Erythroblast (primary cell): ENCODE results near the gene KDM1A.

Experiments used
- DNase-seq, 2 experiments: peaks; one replicate each; lab custom pipeline; 2025; lab: John Stamatoyannopoulos, UW
- GATA1 ChIP-seq: IDR thresholded peaks from 2 replicates; pipeline ENCODE4 v1.6.1; 2011; ENCODE audit warnings: low read depth, mild to moderate bottlenecking, control low read depth, low read length, moderate library complexity
- POLR2A ChIP-seq: IDR thresholded peaks from 2 replicates; pipeline ENCODE4 v1.6.1; 2011; ENCODE audit warnings: mild to moderate bottlenecking, low read length

Gene KDM1A

DNA sequence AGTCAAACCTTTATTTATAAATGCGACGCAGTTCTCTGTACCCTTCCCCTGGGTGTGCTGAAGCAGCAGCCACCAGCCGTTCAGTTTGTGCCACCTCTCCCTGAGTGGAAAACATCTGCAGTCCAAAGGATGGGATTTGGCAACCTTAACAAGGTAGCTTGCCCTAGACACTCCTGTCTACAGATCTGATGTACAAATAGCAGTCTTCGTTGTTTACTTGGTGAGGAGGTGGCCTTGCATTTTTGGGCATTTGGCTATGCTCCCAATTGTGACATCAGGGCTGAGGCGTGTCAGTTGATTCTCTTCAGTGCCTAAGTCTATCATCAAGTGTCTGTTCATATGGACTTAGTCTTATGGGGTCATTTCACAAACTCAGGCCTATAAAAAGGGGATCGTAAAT lies 59.8 kb downstream of the KDM1A start:
- no peak for TF ChIP-seq POLR2A
- TF ChIP-seq GATA1, result no peak
- DNase-seq, result no peak

DNA sequence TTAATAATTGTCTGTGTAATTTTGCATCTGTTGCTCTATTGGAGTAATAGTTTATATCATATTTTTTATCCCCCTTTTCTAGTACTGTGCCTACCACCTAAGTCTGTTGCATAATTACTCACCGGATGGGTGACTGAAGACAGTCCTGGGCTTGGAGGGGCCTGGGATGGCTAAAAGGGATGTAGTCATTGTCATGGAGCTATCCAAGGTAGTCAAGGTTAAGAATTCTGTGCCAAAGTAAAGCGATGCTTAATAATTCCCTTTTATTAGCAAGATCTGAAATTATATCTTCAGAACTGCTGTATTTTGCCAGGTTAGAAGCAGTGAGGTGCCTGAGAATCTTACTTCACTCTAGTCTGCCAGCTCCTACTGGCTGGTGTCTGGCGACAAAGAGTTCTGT lies 61.6 kb downstream of the KDM1A start:
- TF ChIP-seq POLR2A, result no peak
- TF ChIP-seq GATA1, result no peak
- no peak for DNase-seq

DNA sequence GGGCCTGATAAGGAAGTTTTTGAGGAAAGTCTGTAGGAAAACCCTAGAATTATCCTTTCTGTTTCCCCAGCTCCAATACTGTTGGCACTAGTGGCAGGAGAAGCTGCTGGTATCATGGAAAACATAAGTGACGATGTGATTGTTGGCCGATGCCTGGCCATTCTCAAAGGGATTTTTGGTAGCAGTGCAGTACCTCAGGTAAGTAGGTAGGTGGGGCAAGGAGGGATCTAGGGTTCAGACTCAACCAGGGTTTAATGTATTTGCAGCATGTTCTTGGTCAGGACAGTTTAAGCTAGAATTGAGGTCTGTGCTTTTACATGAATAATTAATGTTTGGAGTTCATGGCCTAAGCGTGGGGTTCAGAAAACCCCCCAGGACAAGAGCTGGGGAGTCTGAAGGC lies 62.1 kb downstream of the KDM1A start:
- DNase-seq, result no peak

DNA sequence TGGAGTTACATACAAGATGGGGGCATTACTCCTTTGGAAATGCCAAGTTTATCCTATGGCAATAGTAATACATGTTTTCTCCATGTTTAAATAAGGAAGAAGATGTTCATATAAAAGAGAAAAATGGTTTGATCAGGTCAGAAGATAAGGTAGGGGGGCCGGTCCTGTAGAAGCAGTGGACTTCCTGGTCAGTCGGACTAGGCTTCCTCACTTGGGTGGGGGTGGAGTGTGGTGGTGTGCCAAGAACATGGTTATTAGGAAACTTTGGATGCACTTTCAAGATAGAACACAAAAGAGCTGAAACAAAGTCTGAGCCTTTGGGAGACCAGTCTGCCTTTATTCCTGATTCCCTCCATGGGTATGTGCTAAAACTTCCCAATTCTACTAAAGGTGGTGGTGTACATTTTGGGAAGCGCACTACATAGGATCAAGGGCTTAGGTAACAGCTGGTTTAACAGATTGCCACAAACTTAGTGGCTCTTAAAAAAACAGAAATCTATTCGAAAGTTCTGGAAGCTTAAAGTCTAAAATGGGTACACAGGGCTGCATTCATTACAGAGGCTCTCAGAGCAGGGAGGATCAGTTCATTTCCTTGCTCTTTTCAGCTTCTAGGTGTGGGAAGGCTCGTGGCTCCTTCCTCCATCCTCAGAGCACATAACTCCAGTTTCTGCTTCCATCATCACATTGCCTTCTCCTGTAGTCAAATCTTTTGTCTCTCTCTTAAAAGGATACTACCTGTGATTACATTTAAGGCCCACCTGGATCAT lies 64.6 kb downstream of the KDM1A start:
- no peak for TF ChIP-seq GATA1
- no peak for TF ChIP-seq POLR2A
- no peak for DNase-seq

More for the DNA sequence above, 62.1 kb downstream of the KDM1A start:
- no peak for TF ChIP-seq GATA1

DNA sequence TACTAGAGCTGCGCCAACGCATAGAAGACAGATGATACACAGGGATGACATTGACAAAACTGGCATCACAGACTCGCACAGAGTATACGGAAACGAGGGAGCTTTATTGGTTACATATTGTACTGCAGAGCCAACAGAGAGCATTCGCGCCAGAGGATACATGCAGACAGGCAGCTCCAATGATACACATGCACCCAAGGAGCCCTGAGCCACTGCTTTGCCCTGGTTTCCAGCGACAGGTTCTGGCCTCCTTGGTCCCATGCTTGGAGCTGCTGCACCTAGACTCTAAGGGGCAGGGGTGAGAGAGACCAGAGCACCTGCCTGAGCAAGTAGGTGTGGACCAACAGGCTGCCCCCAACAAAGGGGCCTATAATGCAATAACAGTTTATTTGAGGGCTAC lies 65.6 kb downstream of the KDM1A start:
- no peak for TF ChIP-seq POLR2A

DNA sequence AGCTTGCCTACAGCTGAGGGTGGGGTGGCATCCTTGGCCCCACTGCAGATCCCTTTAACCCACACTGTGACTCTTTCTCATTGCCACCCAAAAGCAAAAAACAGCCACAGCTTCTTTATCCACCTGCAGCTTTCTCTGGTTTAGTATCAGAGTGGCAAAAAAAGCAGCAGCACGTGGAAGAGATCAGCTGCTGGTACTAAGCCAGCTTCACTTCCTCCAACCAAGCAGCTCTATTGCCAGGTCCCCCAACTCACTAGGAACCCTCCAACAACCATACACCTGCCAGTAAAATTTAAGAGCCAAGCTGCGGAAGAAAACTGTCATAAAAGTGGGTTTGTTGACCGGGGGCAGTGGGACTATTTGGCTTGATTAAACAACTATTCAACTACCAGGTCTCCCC lies 66.4 kb downstream of the KDM1A start:
- no peak for DNase-seq
- TF ChIP-seq POLR2A, result no peak
- no peak for TF ChIP-seq GATA1

More for the DNA sequence above, 65.6 kb downstream of the KDM1A start:
- no peak for DNase-seq

DNA sequence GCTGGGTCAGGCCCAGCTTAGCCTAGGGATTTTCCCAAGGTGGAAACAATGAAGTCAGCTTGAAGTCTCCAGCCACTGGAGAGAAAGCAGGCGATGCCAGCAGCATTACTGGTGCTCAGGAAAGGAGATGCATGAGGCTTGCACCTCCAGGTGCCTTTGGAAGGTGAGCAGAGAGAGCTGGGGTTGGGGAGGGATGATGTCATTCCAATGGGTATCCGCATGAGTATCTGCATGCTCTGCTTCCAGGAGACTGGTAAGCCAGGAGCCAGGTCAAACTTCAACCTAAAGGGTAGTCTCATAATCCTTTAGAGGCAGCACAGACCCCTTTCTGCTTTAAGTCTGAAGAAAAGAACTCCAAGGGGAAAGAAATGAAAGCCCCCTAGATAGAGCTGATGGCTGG lies 68.8 kb downstream of the KDM1A start:
- TF ChIP-seq POLR2A (no peak), GATA1 (no peak)
- no peak for DNase-seq

DNA sequence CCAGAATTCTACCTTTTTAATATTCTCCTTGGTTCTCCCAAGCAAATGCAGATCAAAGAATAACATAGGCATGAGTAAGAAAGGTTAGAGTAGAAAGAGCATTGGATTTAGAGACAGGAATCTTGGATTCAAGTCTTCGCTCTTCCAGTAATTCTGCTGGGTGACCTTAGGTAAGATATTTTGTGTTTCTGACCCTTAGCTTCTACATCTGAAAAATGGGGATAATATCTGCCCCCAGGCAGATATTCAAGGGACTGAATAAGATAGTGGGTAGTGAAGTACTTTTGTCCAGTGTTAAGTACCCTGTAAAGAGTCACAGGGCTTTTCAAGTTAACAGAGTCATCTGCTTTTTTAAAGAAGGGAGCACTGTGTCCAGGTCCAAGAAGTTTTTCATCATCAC lies 70.8 kb downstream of the KDM1A start:
- DNase-seq, result no peak
- TF ChIP-seq POLR2A (no peak), GATA1 (no peak)

DNA sequence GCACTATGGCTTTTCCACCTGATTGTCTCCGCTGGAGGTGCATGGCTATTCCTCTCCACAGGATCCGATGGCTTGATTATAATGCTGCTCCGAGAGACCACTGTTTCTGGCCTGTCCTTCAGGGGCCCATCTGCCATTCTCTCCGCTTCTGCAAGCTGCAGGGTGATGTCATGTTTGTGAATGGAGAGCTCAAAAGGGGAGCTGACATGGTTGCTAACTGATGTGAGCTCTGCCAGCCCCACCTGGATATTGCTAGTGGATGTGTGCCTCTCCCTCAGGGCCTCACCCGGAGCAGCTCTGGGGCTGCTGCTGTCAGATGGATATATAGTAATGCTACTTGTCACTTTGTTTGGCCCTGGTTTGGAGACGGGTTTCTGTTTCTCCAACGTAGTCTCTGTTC lies 72.3 kb downstream of the KDM1A start:
- no peak for DNase-seq
- TF ChIP-seq GATA1 (no peak), POLR2A (no peak)

DNA sequence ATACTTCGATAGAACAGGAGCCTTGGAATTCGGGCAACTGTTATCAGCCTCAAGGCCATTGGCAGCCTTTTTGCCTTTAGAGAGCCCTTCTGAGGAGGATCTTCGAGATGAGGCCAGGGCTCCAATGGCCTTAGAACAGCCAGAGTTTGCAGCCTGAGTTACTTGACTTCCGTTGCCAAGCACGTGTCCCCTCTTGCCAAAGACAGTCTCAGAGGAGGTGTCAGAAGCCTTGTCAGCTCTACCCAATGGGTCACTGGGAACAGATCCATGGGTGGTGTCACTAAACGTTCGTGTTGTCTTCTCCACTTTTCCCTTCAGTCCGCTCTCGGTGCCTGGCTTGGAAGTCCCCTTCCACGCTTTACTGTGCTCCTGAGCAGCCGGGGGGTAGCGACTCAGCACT lies 73.2 kb downstream of the KDM1A start:
- DNase-seq, result no peak
- TF ChIP-seq GATA1 (no peak), POLR2A (no peak)

DNA sequence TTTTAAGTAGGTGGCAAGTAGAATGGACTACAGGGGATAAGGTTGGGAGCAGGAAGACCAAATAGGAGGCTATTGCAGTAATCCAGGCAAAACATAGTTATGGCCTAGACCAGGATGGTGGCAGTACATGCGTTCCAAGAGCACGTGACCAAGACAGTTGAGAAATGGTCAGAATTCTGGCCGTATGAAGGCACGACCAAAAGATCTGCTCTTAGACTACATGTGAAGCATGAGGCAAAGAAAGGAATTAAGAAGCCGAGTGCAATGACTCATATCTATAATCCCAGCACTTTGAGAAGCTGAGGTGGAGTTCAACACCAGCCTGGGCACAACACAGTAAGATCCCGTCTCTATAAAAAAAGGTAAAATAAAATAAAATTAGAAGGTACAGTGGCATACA lies 78.0 kb downstream of the KDM1A start:
- no peak for DNase-seq
- TF ChIP-seq GATA1 (no peak), POLR2A (no peak)

DNA sequence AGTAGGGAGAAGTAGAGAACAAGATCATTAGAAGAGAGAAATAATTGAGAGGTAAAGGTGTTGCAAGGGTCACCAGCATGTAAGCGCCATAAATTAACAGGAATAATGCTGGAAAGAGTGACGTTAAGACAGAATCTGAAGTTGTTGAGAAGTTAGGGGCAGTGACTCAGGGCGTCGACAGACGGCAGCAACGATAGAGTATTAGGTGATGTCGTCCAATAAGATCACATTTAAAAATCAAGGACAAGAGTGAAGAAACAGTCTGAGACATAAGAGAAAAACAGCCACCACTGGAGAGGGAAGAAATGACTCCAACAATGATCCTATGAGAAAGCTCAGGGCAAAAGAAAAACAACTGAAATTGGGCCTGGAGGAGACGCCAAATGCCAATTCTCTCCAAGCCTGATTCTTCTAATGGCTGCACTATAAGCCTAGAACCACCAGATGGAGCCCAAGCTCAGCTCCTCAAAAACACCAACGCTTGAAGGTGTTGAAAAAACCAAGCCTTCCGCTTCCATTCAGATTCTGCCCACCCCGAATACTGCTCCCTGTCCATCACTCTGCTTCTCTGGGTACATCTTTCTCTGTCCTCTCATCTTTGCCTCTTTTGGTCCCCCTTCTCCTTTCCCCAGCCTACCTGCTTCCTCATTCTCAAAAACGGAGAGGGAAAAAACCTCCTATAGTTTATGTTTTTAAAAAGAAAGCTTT lies 79.3 kb downstream of the KDM1A start:
- TF ChIP-seq POLR2A (no peak), GATA1 (no peak)
- DNase-seq, result peak; percentile 68 to 84

DNA sequence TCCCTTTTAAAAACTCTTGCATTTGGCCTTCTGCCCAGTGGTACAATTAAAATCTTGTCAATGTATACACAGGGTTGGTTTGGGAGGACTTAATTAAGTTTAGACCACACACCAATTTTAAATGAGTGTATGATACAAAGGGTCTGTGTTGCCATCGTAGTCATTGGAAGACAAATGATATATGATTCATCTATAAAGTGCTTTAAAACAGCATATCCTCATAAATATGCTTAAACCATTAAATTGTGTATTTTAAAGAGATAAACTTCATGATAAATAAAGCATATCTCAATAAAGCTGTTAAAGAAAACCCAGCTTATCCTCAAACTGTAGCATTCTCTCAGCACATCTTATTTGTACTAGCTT lies 79.9 kb downstream of the KDM1A start:
- no peak for TF ChIP-seq POLR2A
- TF ChIP-seq GATA1, result no peak
- no peak for DNase-seq

DNA sequence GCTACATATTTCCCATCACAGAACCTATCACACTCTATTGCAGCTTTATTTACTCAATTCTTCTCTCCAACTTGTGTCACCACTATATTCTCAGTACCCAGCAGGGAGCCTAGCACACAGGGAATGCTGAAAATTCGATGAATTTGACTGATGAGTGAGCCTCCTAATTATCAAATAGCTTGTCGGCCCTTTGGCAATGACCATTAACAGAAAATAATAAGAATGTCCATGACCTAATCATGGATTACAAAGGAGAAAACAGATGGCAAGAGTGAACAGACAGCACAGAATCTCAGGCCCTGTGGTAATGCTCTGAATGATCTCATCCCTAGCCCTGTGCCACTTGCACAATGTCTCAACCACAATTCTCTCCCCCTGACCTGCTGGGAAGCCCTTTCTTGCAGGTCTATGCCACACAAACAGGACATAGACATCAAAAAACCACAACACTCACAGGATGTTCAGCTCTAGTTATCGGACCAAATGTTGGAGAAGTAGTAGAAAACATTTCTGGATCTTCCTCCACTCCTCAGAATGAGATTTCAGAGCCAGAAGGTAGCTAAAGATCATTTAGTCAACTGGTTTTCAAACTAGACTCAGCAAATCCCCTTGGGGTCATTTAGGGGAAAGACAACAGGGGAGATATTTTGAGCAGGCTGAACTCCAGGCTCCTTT lies 80.9 kb downstream of the KDM1A start:
- TF ChIP-seq POLR2A (no peak), GATA1 (no peak)
- no peak for DNase-seq
